Upper lobe of right lung (tissue), 1 donor: ENCODE results near the gene SCN9A. TPM values are rescaled to one million over a fixed set of nuclear protein-coding genes. Genes with fewer than 3 reads are reported as not detected.

ENCODE experiments used
- ATAC-seq: fragments of 200-7000 bp; cut with Tn5 transposase; one replicate; pipeline ENCODE4 v1.9.1; 2020; ENCODE audit warnings: mild to moderate bottlenecking, moderate library complexity
- DNase-seq: peaks from one replicate; pipeline ENCODE4 v3.0.0-alpha.2; 2020
- H3K27ac ChIP-seq: fragments of 200-600 bp; one replicate; pipeline ENCODE4 v1.8.0; 2022
- H3K27me3 ChIP-seq: fragments of 200-600 bp; one replicate; pipeline ENCODE4 v1.8.0; 2022; ENCODE audit warnings: mild to moderate bottlenecking
- H3K36me3 ChIP-seq: fragments of 200-600 bp; one replicate; pipeline ENCODE4 v1.8.0; 2022
- H3K4me1 ChIP-seq: fragments of 200-600 bp; one replicate; pipeline ENCODE4 v1.8.0; 2022
- H3K4me3 ChIP-seq: fragments of 200-600 bp; one replicate; pipeline ENCODE4 v1.8.0; 2022; ENCODE audit warnings: mild to moderate bottlenecking
- H3K9me3 ChIP-seq: fragments of 200-600 bp; one replicate; pipeline ENCODE4 v1.8.0; 2022
- CTCF ChIP-seq: fragments of 200-600 bp; IDR thresholded peaks from one replicate; pipeline ENCODE4 v1.8.0; 2022; ENCODE audit warnings: antibody characterized with exemption
- intact Hi-C: fragments of 100-400 bp; cut with DNase I; formaldehyde crosslinking; loops from one replicate; pipeline ENCODE4 v1.11.0; 2022
- total RNA-seq: library from RNA; stranded (reverse); fragmentation: NEBNext Ultra II Directional; extraction: Animal tissue kit (Norgen Biotek cat#: 25700); gene quantifications from one replicate; pipeline ENCODE4 v1.2.1, GENCODE V29; 2021
- donor health status: DM: no; HTN: yes; CAD: no; lungs with severe emphysema.

The SCN9A gene
- total RNA-seq, 1 donor from 2014 or later: 10.5 TPM

GRCh38 chr2:166373951-166374350, 1.8 kb downstream of the SCN9A start:
- Histone ChIP-seq H3K4me3 (no peak overlapping the region), H3K36me3 (no peaks in the 10 kb centered on the region), H3K27me3 (peaks cover 8% of the 10 kb centered on the region), H3K4me1 (peaks cover 9% of the 10 kb centered on the region), H3K9me3 (no peaks in the 10 kb centered on the region), H3K27ac (no peak overlapping the region)
- no peak for ATAC-seq
- no peak for DNase-seq
- TF ChIP-seq CTCF: no peak
- intact Hi-C loops: no loop called here

GRCh38 chr2:166373539-166373938, 2.2 kb downstream of the SCN9A start:
- DNase-seq (no peak), ATAC-seq (no peak)
- intact Hi-C loops: no loop called here

GRCh38 chr2:166373105-166373504, 2.6 kb downstream of the SCN9A start:
- no peak overlapping the region for H3K27ac ChIP-seq

More at GRCh38 chr2:166373539-166373938, 2.2 kb downstream of the SCN9A start:
- Histone ChIP-seq H3K9me3 (no peaks in the 10 kb centered on the region), H3K27ac (no peak overlapping the region), H3K27me3 (peaks cover 8% of the 10 kb centered on the region), H3K36me3 (no peaks in the 10 kb centered on the region), H3K4me3 (no peak overlapping the region), H3K4me1 (peaks cover 9% of the 10 kb centered on the region)
- no peak for TF ChIP-seq CTCF

GRCh38 chr2:166372046-166372445, 3.7 kb downstream of the SCN9A start:
- no peak overlapping the region for H3K4me3 ChIP-seq
- H3K4me1 ChIP-seq: peaks cover 9% of the 10 kb centered on the region
- intact Hi-C loops: no loop called here
- no peaks in the 10 kb centered on the region for H3K9me3 ChIP-seq
- H3K27me3 ChIP-seq: peaks cover 8% of the 10 kb centered on the region
- H3K27ac ChIP-seq: no peak overlapping the region
- ATAC-seq (no peak), DNase-seq (no peak)
- TF ChIP-seq CTCF: no peak
- H3K36me3 ChIP-seq: no peaks in the 10 kb centered on the region

More at GRCh38 chr2:166373105-166373504, 2.6 kb downstream of the SCN9A start:
- intact Hi-C loops: no loop called here
- TF ChIP-seq CTCF: no peak
- ATAC-seq (no peak), DNase-seq (no peak)
- Histone ChIP-seq H3K4me1 (peaks cover 9% of the 10 kb centered on the region), H3K36me3 (no peaks in the 10 kb centered on the region), H3K4me3 (no peak overlapping the region), H3K9me3 (no peaks in the 10 kb centered on the region), H3K27me3 (peaks cover 8% of the 10 kb centered on the region)

GRCh38 chr2:166365803-166366420, 9.8 kb downstream of the SCN9A start:
- intact Hi-C loops: no loop called here
- no peak for TF ChIP-seq CTCF
- Histone ChIP-seq H3K36me3 (no peaks in the 10 kb centered on the region), H3K9me3 (no peaks in the 10 kb centered on the region), H3K27ac (no peak overlapping the region), H3K4me3 (no peak overlapping the region), H3K4me1 (no peaks in the 10 kb centered on the region), H3K27me3 (no peaks in the 10 kb centered on the region)
- DNase-seq: no peak
- no peak for ATAC-seq

GRCh38 chr2:166365239-166365638, 10.5 kb downstream of the SCN9A start:
- intact Hi-C loops: no loop called here
- Histone ChIP-seq H3K4me1 (no peaks in the 10 kb centered on the region), H3K27ac (no peak overlapping the region), H3K9me3 (no peaks in the 10 kb centered on the region), H3K4me3 (no peak overlapping the region), H3K36me3 (no peaks in the 10 kb centered on the region), H3K27me3 (no peaks in the 10 kb centered on the region)
- no peak for ATAC-seq
- no peak for DNase-seq
- TF ChIP-seq CTCF: no peak
